ENCODE measurements around the gene MAP1A.

DNA sequence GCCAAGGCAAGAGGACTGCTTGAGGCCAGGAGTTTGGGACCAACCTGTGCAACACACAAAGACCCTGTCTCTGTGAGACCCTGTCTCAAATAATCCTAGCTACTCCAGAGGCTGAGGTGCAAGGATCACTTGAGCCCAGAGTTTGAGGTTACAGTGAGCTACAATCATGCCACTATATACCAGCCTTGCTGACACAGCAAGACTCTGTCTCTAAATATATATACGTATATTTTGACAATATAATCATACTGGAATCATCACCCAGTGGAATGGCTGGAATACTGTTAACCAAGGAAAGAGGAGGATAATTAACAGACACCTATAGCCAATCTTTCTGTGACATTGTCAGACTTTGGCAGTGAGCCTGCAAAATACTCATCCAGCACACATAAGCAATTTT, 9.0 kb upstream of the MAP1A start:
- TF ChIP-seq CTCF (IDR thresholded peaks at IDR 0.05) (no peak), POLR2A (IDR thresholded peaks at IDR 0.05) (no peak)

Data from lower leg skin (tissue), 3 donors.